ENCODE data around the gene DBNL.

The DBNL gene

GRCh38 chr7:44109991-44110390, 65.5 kb downstream of the DBNL start:
- no peak for DNase-seq (ENCODE audit: extremely low spot score)
- TF ChIP-seq PKNOX1 (IDR thresholded peaks at IDR 0.05) (no peak), SUZ12 (IDR thresholded peaks at IDR 0.05) (no peak)
- CTCF ChIA-PET, result no interaction called here
- POLR2A ChIA-PET, result interaction anchor here (4.7 kb wide), 1 partner anchor 13 kb away, joined by 24 read pairs; the partner anchor contains the start of gene POLD2

- TF ChIP-seq HDGF (IDR thresholded peaks at IDR 0.05; ENCODE audit: borderline replicate concordance), result no peak
- no peak for TF ChIP-seq BHLHE40 (IDR thresholded peaks at IDR 0.05; ENCODE audit: borderline replicate concordance)
- no peak for TF ChIP-seq FOXM1 (IDR thresholded peaks at IDR 0.05; ENCODE audit: borderline replicate concordance)
- TF ChIP-seq ZNF384 (IDR thresholded peaks at IDR 0.05), result no peak
- no peak for TF ChIP-seq FOXA1 (IDR thresholded peaks at IDR 0.05)
- TF ChIP-seq PKNOX1 (IDR thresholded peaks at IDR 0.05), result no peak
- TF ChIP-seq ELF4 (IDR thresholded peaks at IDR 0.05), result no peak
- no peak for TF ChIP-seq FOXK2 (IDR thresholded peaks at IDR 0.05)
- TF ChIP-seq NFRKB (IDR thresholded peaks at IDR 0.05), result no peak
- TF ChIP-seq L3MBTL2 (conservative IDR thresholded peaks at IDR 0.05), result no peak
- no peak for TF ChIP-seq LEF1 (IDR thresholded peaks at IDR 0.05; ENCODE audit: borderline replicate concordance)
- no peak for TF ChIP-seq CTBP1 (IDR thresholded peaks at IDR 0.05; ENCODE audit: borderline replicate concordance)
- TF ChIP-seq SUZ12 (IDR thresholded peaks at IDR 0.05), result no peak
- no peak for TF ChIP-seq SP1 (IDR thresholded peaks at IDR 0.05)
- no peak for TF ChIP-seq TARDBP (IDR thresholded peaks at IDR 0.05)
- ChIA-PET POLR2A (interaction anchor here (4.7 kb wide), 1 partner anchor 12 kb away, joined by 24 read pairs; the partner anchor contains the start of gene POLD2), CTCF (no interaction called here)
- no peak for DNase-seq (ENCODE audit: extremely low spot score)
These were observed 66.5 kb downstream of the DBNL start for GRCh38 chr7:44110719-44111635.

All from HEK293T (cell line).